ENCODE data around the gene CD48. TPM values are rescaled to one million over a fixed set of nuclear protein-coding genes. Genes with fewer than 3 reads are reported as not detected.

The CD48 gene
- total RNA-seq, 6 donors from 2014 or later, result 9.4 to 32.1 (median 16.3) TPM

GRCh38 chr1:160740133-160740688, 28.6 kb upstream of the CD48 start:
- no peaks in the 10 kb centered on the region for H3K36me3 ChIP-seq
- H3K4me3 ChIP-seq, result peak overlapping the region in 1 of 4 donors; percentile 22
- DNase-seq, result no peak
- H3K9me3 ChIP-seq, result peaks cover 0 to 8% (median 0%) of the 10 kb centered on the region in 4 donors
- 83 to 90% methylated on average over 5 of the region's 5 CpGs for WGBS, 2 donors
- TF ChIP-seq POLR2A (IDR thresholded peaks at IDR 0.05) (no peak), CTCF (IDR thresholded peaks at IDR 0.05) (no peak), POLR2AphosphoS5 (IDR thresholded peaks at IDR 0.05) (no peak), EP300 (IDR thresholded peaks at IDR 0.05) (no peak)
- H3K27ac ChIP-seq, result peak overlapping the region in 2 of 4 donors; percentile 13 to 22
- no peaks in the 10 kb centered on the region for H3K27me3 ChIP-seq
- no peak for ATAC-seq (ENCODE audit: low FRiP score in 2 of 2)
- H3K4me1 ChIP-seq, result peaks cover 0 to 12% (median 0%) of the 10 kb centered on the region in 4 donors

DNA sequence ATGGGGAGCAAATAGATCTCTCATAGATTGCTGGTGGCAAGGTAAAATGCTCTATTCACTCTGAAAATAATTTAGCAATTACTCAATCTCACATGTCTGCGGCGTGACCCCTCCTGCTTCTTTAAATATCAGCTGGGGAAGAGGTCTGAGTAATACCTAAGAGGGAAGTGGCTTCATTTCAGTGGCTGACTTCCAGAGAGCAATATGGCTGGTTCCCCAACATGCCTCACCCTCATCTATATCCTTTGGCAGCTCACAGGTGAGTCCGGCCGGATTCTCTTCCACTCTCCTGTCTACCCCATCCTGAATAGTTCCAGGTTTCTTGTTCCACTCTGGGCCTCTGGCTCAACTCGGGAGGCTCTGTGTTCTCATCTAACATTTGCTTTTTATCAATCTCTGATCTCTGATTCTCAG, 27.5 kb upstream of the CD48 start, which contains the start of gene SLAMF7:
Gene SLAMF7 (plus strand): TSS at position 150 of the 414 bp plus-strand sequence. CDS start 55 bp downstream, at position 205.
- ATAC-seq (ENCODE audit: low FRiP score in 2 of 2) (peak in 1 of 2 donors; percentile 58), DNase-seq (peak in 1 of 2 donors; percentile 73)
- WGBS, 2 donors, result 61 to 73% methylated on average over 5 of the region's 5 CpGs
- Histone ChIP-seq H3K9me3 (peaks cover 0 to 8% (median 0%) of the 10 kb centered on the region in 4 donors), H3K27ac (peak within 1 kb of the TSS in 2 of 4 donors; percentile 22 to 38), H3K27me3 (no peaks in the 10 kb centered on the region), H3K4me1 (peaks cover 0 to 12% (median 0%) of the 10 kb centered on the region in 4 donors), H3K36me3 (no peaks in the 10 kb centered on the region), H3K4me3 (peak within 1 kb of the TSS in 3 of 4 donors; percentile 5 to 22 (median 6))
- peak in 1 of 4 donors; percentile 47 for TF ChIP-seq POLR2A (IDR thresholded peaks at IDR 0.05)
- TF ChIP-seq CTCF (IDR thresholded peaks at IDR 0.05), result no peak
- no peak for TF ChIP-seq POLR2AphosphoS5 (IDR thresholded peaks at IDR 0.05)

DNA sequence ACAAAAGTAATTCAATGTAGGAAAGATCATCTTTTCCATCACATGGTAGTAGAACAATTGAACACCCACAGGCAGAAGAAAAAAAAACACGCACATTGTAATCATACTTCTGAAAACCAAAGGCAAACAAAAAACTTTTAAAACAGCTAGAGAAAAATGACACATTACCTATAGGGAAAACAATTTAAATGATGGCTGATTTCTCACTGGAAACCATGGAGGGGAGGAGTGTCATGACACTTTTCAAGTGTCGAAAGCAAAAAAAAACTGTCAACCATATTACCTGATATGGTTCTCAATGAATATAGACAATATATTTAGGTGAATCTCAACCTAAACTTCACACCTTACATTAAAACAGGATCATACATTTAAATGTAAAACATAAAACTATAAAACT, 26.6 kb upstream of the CD48 start:
- peaks cover 0 to 12% (median 0%) of the 10 kb centered on the region in 4 donors for H3K4me1 ChIP-seq
- H3K9me3 ChIP-seq, result peaks cover 0 to 8% (median 0%) of the 10 kb centered on the region in 4 donors
- WGBS, 2 donors, result 76 to 77% methylated on average over 2 of the region's 2 CpGs
- ATAC-seq (ENCODE audit: low FRiP score in 2 of 2) (no peak), DNase-seq (no peak)
- H3K36me3 ChIP-seq, result no peaks in the 10 kb centered on the region
- TF ChIP-seq EP300 (IDR thresholded peaks at IDR 0.05), result no peak
- no peak for TF ChIP-seq CTCF (IDR thresholded peaks at IDR 0.05)
- TF ChIP-seq POLR2A (IDR thresholded peaks at IDR 0.05), result no peak
- no peak for TF ChIP-seq POLR2AphosphoS5 (IDR thresholded peaks at IDR 0.05)
- no peaks in the 10 kb centered on the region for H3K27me3 ChIP-seq
- no peak overlapping the region for H3K27ac ChIP-seq
- H3K4me3 ChIP-seq, result no peak overlapping the region

DNA sequence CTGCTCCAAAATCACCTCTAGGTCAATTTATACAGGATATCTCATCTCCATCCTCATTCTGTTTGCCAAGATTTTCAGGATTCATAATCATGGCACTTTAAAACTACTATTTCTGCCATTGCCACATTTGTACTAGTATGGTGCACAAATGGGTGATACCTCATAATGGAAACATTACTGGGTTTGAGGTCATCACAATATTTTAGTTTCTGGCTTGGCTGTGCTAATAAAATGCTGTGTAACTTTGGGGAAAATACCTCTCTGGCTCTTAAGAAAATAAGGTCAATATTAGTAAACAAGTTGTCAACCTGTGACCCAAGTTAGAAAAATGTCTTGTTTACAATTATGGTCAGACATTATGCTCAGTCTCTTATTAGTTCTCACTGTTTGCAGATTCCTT, 22.7 kb upstream of the CD48 start:
- H3K27me3 ChIP-seq, result no peaks in the 10 kb centered on the region
- ATAC-seq (ENCODE audit: low FRiP score in 2 of 2), result no peak

More for the DNA sequence above, 22.7 kb upstream of the CD48 start:
- TF ChIP-seq CTCF (IDR thresholded peaks at IDR 0.05), result no peak
- no peak for TF ChIP-seq POLR2AphosphoS5 (IDR thresholded peaks at IDR 0.05)
- no peak for TF ChIP-seq EP300 (IDR thresholded peaks at IDR 0.05)
- no peak for TF ChIP-seq POLR2A (IDR thresholded peaks at IDR 0.05)
- H3K9me3 ChIP-seq, result peaks cover 0 to 8% (median 0%) of the 10 kb centered on the region in 4 donors
- H3K4me3 ChIP-seq, result no peak overlapping the region
- no peak overlapping the region for H3K27ac ChIP-seq
- no peaks in the 10 kb centered on the region for H3K36me3 ChIP-seq
- H3K4me1 ChIP-seq, result peaks cover 0 to 6% (median 0%) of the 10 kb centered on the region in 4 donors
- DNase-seq, result no peak

Measured in upper lobe of left lung (tissue), 6 donors.